ENCODE results near the gene GSDMA.
"Not testable (repeated sequence)": the region's sequence is repeated elsewhere in the genome, so short reads cannot be mapped to it uniquely, and the experiment has no call there.

GSDMA gene

GRCh38 chr17:40005520-40005919, 42.7 kb downstream of the GSDMA start:
- Histone ChIP-seq H3K9me3 (no peaks in the 10 kb centered on the region), H3K4me3 (no peak overlapping the region), H3K4me2 (no peak overlapping the region), H3K27ac (no peak overlapping the region), H3K4me1 (no peaks in the 10 kb centered on the region), H3K27me3 (no peaks in the 10 kb centered on the region), H4K20me1 (no peaks in the 10 kb centered on the region), H3K36me3 (no peaks in the 10 kb centered on the region), H3K9ac (no peak overlapping the region)
- no peak for TF ChIP-seq Cebpa-rat (IDR thresholded peaks at IDR 0.05)

GRCh38 chr17:40010946-40011500, 48.2 kb downstream of the GSDMA start:
- H3K27ac ChIP-seq, H3K36me3 ChIP-seq, H3K27me3 ChIP-seq, H3K4me3 ChIP-seq, H3K4me2 ChIP-seq, H3K9me3 ChIP-seq, H4K20me1 ChIP-seq, H3K9ac ChIP-seq: not testable (repeated sequence)
- H3K4me1 ChIP-seq = peaks cover 12% of the 10 kb centered on the region

DNA sequence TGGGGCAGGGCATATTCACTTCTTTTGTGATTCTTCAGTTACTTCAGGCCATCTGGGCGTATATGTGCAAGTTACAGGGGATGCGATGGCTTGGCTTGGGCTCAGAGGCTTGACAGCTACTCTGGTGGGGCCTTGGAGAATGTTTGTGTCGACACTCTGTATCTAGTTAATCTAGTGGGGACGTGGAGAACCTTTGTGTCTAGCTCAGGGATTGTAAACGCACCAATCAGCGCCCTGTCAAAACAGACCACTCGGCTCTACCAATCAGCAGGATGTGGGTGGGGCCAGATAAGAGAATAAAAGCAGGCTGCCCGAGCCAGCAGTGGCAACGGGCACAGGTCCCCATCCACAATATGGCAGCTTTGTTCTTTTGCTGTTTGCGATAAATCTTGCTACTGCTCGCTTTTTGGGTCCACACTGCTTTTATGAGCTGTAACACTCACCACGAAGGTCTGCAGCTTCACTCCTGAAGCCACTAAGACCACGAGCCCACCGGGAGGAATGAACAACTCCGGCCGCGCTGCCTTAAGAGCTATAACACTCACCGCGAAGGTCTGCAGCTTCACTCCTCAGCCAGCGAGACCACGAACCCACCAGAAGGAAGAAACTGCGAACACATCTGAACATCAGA, 49.3 kb downstream of the GSDMA start:
- H3K4me2 ChIP-seq, H4K20me1 ChIP-seq, H3K9me3 ChIP-seq, H3K27ac ChIP-seq, H3K27me3 ChIP-seq, H3K36me3 ChIP-seq, H3K9ac ChIP-seq, H3K4me3 ChIP-seq: not testable (repeated sequence)
- peaks cover 14% of the 10 kb centered on the region for H3K4me1 ChIP-seq

DNA sequence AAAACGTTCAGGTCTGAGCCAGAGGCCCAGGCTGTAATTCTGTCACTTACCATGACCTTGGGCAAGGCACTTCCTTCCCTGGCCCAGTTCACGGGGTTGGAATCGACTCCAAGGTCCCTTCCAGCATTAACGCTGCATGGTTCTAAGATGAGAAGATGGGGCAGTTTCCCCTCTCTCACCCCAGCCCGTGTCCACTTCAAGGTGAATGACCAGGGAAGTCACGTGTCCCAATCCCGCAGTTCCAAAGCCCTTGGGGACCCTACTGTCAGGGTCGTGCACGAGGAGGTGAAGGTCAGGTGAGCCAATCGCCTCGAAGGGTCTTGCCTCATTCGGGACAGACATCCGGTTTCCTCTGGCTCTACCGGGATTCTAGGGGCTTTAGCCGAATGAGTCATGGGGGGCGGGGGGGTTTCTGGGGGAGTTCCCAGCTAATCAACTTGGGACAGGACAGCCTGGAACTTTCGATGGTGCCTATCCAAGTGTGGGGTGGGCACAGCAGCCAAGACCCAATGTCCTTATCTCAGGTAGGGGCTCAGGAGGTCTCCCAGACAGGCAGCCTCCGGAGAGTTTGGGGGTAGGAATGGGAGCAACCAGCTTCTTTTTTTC, 51.7 kb downstream of the GSDMA start:
- Histone ChIP-seq H3K27ac (no peak overlapping the region), H3K9ac (no peak overlapping the region), H3K4me3 (no peak overlapping the region), H3K9me3 (no peaks in the 10 kb centered on the region), H3K4me1 (peaks cover 14% of the 10 kb centered on the region), H3K27me3 (no peaks in the 10 kb centered on the region), H3K4me2 (no peak overlapping the region), H3K36me3 (peaks cover 15% of the 10 kb centered on the region), H4K20me1 (no peaks in the 10 kb centered on the region)
- TF ChIP-seq Cebpa-rat (IDR thresholded peaks at IDR 0.05) = no peak

GRCh38 chr17:40015005-40015997, 52.5 kb downstream of the GSDMA start, which contains the start of gene CSF3:
CSF3 (plus strand) TSS chr17:40015440; CDS start chr17:40015475, 35 bp downstream.
- peak within 1 kb of the TSS; percentile 60 for H3K27ac ChIP-seq
- TF ChIP-seq Cebpa-rat (IDR thresholded peaks at IDR 0.05) = no peak
- H3K4me3 ChIP-seq = no peak within 1 kb of the TSS
- peaks cover 14% of the 10 kb centered on the region for H3K4me1 ChIP-seq
- no peaks in the 10 kb centered on the region for H4K20me1 ChIP-seq
- H3K9me3 ChIP-seq = no peaks in the 10 kb centered on the region
- H3K4me2 ChIP-seq = peak within 1 kb of the TSS; percentile 57
- H3K9ac ChIP-seq = peak within 1 kb of the TSS; percentile 40; the same call in 1 of the 2 replicates
- peaks cover 23% of the 10 kb centered on the region for H3K36me3 ChIP-seq
- H3K27me3 ChIP-seq = no peaks in the 10 kb centered on the region

DNA sequence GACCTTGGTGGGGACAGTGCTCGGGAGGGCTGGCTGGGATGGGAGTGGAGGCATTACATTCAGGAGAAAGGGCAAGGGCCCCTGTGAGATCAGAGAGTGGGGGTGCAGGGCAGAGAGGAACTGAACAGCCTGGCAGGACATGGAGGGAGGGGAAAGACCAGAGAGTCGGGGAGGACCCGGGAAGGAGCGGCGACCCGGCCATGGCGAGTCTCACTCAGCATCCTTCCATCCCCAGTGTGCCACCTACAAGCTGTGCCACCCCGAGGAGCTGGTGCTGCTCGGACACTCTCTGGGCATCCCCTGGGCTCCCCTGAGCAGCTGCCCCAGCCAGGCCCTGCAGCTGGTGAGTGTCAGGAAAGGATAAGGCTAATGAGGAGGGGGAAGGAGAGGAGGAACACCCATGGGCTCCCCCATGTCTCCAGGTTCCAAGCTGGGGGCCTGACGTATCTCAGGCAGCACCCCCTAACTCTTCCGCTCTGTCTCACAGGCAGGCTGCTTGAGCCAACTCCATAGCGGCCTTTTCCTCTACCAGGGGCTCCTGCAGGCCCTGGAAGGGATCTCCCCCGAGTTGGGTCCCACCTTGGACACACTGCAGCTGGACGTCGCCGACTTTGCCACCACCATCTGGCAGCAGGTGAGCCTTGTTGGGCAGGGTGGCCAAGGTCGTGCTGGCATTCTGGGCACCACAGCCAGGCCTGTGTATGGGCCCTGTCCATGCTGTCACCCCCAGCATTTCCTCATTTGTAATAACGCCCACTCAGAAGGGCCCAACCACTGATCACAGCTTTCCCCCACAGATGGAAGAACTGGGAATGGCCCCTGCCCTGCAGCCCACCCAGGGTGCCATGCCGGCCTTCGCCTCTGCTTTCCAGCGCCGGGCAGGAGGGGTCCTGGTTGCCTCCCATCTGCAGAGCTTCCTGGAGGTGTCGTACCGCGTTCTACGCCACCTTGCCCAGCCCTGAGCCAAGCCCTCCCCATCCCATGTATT, 53.5 kb downstream of the GSDMA start:
- peak overlapping the region; percentile 57 for H3K4me2 ChIP-seq
- H4K20me1 ChIP-seq = no peaks in the 10 kb centered on the region
- no peaks in the 10 kb centered on the region for H3K27me3 ChIP-seq
- TF ChIP-seq Cebpa-rat (IDR thresholded peaks at IDR 0.05) = no peak
- H3K9me3 ChIP-seq = no peaks in the 10 kb centered on the region
- no peak overlapping the region for H3K4me3 ChIP-seq
- peaks cover 14% of the 10 kb centered on the region for H3K4me1 ChIP-seq
- peaks cover 33% of the 10 kb centered on the region for H3K36me3 ChIP-seq
- peak overlapping the region; percentile 40; the same call in 1 of the 2 replicates for H3K9ac ChIP-seq
- H3K27ac ChIP-seq = peak overlapping the region; percentile 60

GRCh38 chr17:40017422-40018080, 54.7 kb downstream of the GSDMA start:
- no peaks in the 10 kb centered on the region for H4K20me1 ChIP-seq
- no peak overlapping the region for H3K4me3 ChIP-seq
- no peak for TF ChIP-seq Cebpa-rat (IDR thresholded peaks at IDR 0.05)
- no peaks in the 10 kb centered on the region for H3K9me3 ChIP-seq
- peak overlapping the region; percentile 18; the same call in 1 of the 2 replicates for H3K27ac ChIP-seq
- no peaks in the 10 kb centered on the region for H3K27me3 ChIP-seq
- no peak overlapping the region for H3K4me2 ChIP-seq
- peaks cover 46% of the 10 kb centered on the region for H3K36me3 ChIP-seq
- H3K9ac ChIP-seq = no peak overlapping the region
- peaks cover 14% of the 10 kb centered on the region for H3K4me1 ChIP-seq

DNA sequence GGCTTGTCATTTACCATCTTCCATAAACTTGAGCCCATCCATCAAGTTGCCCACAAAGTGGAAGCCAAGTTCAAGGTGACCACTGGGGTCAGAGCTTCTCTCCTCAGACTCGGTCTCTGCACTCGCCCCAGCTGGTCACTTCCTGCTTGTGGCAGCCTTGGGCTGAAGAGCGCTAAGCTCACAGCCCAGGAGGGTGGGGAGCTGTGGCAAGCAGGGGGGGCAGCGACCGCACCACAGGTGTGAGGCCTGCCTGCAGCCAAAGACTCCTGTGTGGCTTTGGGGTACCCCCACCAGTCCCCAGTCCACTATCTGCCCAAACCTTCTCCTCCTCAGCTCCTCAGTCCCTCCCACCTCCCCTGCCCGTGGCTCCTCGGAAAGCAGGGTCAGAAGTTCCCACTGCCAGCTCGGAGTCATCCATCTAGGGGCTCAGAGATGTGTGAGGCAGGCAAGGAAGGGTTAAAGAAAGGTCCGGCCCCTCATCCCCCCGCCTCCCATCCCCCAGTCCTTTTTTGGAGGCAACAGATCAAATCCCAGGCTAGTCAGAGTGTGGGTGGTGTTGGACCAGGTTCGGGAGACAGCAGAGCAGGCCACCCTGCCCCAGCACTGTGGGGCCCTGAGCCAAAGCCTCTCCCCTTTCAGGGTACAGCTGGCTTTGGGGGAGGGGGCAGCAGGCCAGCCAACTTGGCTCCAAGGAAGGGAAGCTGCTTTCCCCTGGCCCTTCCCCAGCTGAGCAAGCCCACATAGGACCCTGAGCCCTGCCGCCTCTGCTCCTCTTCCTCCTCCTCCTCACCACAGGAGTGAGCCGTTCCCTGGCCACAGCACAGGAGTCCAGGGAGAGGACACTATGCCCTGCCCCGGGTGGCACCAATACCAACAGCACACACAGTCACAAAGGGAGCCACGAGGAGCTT, 55.7 kb downstream of the GSDMA start:
- no peaks in the 10 kb centered on the region for H4K20me1 ChIP-seq
- H3K36me3 ChIP-seq = peaks cover 55% of the 10 kb centered on the region
- H3K27me3 ChIP-seq = no peaks in the 10 kb centered on the region
- H3K4me3 ChIP-seq = no peak overlapping the region
- H3K4me1 ChIP-seq = peaks cover 14% of the 10 kb centered on the region
- peak overlapping the region; percentile 18; the same call in 1 of the 2 replicates for H3K27ac ChIP-seq
- H3K9me3 ChIP-seq = no peaks in the 10 kb centered on the region
- TF ChIP-seq Cebpa-rat (IDR thresholded peaks at IDR 0.05) = no peak
- H3K9ac ChIP-seq = no peak overlapping the region
- no peak overlapping the region for H3K4me2 ChIP-seq

Measured in BLaER1 (cell line).